ENCODE data around the gene HMX1. TPM values are rescaled to one million over a fixed set of nuclear protein-coding genes. Genes with fewer than 3 reads are reported as not detected.

The HMX1 gene
- total and polyA plus RNA-seq, 2 donors (not counting 3 experiments of a cell fraction or from before 2014, with no cell fraction given) = not detected

- TF ChIP-seq POLR2A (IDR thresholded peaks at IDR 0.05; ENCODE audit: low read depth, low read length) = no peak
- intact Hi-C loops (cut with micrococcal nuclease) (no loop called here), dilution Hi-C loops (cut with MboI; ENCODE audit: extremely low pct_ligation_motif_present, low sequenced_read_pairs) (no loop called here)
- Histone ChIP-seq H3K27me3 (ENCODE audit: control insufficient read depth in 2 of 2, insufficient read depth in 2 of 2, low read length in 2 of 2) (peaks cover 81 to 89% of the 10 kb centered on the region in 2 experiments), H3K27ac (ENCODE audit: insufficient read depth, low read depth, low read length) (no peak overlapping the region), H3K9me1 (replicated peaks; ENCODE audit: control insufficient read depth, extremely low read depth, insufficient read depth, low read length) (no peaks in the 10 kb centered on the region), H3K9ac (replicated peaks; ENCODE audit: extremely low read depth, insufficient read depth, low read length) (no peak overlapping the region), H3K79me2 (ENCODE audit: control insufficient read depth, insufficient read depth, low read length) (no peaks in the 10 kb centered on the region), H2AFZ (ENCODE audit: low read depth, low read length) (no peak overlapping the region), H3K4me3 (replicated peaks in 1 of 3; ENCODE audit: insufficient read depth in 1 of 3, low read depth in 1 of 3, low read length in 3 of 3) (no peak overlapping the region), H3K9me3 (replicated peaks; ENCODE audit: control insufficient read depth, insufficient read depth, low read length) (no peaks in the 10 kb centered on the region), H4K20me1 (replicated peaks; ENCODE audit: control insufficient read depth, extremely low read depth, insufficient read depth, low read length) (no peaks in the 10 kb centered on the region), H3K4me2 (ENCODE audit: insufficient read depth, low read length) (no peak overlapping the region), H3K4me1 (ENCODE audit: control insufficient read depth, extremely low read depth, insufficient read depth, low read length) (no peaks in the 10 kb centered on the region), H3K36me3 (ENCODE audit: control insufficient read depth in 2 of 2, extremely low read depth in 1 of 2, insufficient read depth in 2 of 2, low read length in 2 of 2) (no peaks in the 10 kb centered on the region)
- POLR2A ChIA-PET = no interaction called here
- CTCF ChIA-PET = interaction anchor here (1.6 kb wide), 1 partner anchor 54 kb away, joined by 3 read pairs; no protein-coding TSS in a partner anchor
- DNase-seq (ENCODE audit: low read depth, low spot score) (no peak), FAIRE-seq (no peak)
- no TSS peak for BruUV-seq (replicated peaks)
These were observed 7.7 kb downstream of the HMX1 start for GRCh38 chr4:8863686-8864682.

GRCh38 chr4:8862800-8863685 is 8.6 kb downstream of the HMX1 start:
- Histone ChIP-seq H3K9ac (replicated peaks; ENCODE audit: extremely low read depth, insufficient read depth, low read length) (no peak overlapping the region), H3K4me1 (ENCODE audit: control insufficient read depth, extremely low read depth, insufficient read depth, low read length) (no peaks in the 10 kb centered on the region), H3K27me3 (ENCODE audit: control insufficient read depth in 2 of 2, insufficient read depth in 2 of 2, low read length in 2 of 2) (peaks cover 81 to 89% of the 10 kb centered on the region in 2 experiments), H3K4me3 (replicated peaks in 1 of 3; ENCODE audit: insufficient read depth in 1 of 3, low read depth in 1 of 3, low read length in 3 of 3) (no peak overlapping the region), H3K36me3 (ENCODE audit: control insufficient read depth in 2 of 2, extremely low read depth in 1 of 2, insufficient read depth in 2 of 2, low read length in 2 of 2) (no peaks in the 10 kb centered on the region), H3K4me2 (ENCODE audit: insufficient read depth, low read length) (no peak overlapping the region), H2AFZ (ENCODE audit: low read depth, low read length) (no peak overlapping the region), H3K9me3 (replicated peaks; ENCODE audit: control insufficient read depth, insufficient read depth, low read length) (no peaks in the 10 kb centered on the region), H3K9me1 (replicated peaks; ENCODE audit: control insufficient read depth, extremely low read depth, insufficient read depth, low read length) (no peaks in the 10 kb centered on the region), H3K79me2 (ENCODE audit: control insufficient read depth, insufficient read depth, low read length) (no peaks in the 10 kb centered on the region), H4K20me1 (replicated peaks; ENCODE audit: control insufficient read depth, extremely low read depth, insufficient read depth, low read length) (no peaks in the 10 kb centered on the region), H3K27ac (ENCODE audit: insufficient read depth, low read depth, low read length) (no peak overlapping the region)
- DNase-seq (ENCODE audit: low read depth, low spot score) = no peak
- intact Hi-C loops (cut with micrococcal nuclease) = no loop called here
- no peak for TF ChIP-seq EZH2 (IDR thresholded peaks at IDR 0.05; ENCODE audit: borderline replicate concordance, low read depth, low read length, severe bottlenecking)
- no peak for FAIRE-seq
- dilution Hi-C loops (cut with MboI; ENCODE audit: extremely low pct_ligation_motif_present, low sequenced_read_pairs) = no loop called here
- BruUV-seq (replicated peaks) = no TSS peak
- ChIA-PET CTCF (interaction anchor here (1.6 kb wide), 1 partner anchor 55 kb away, joined by 3 read pairs; no protein-coding TSS in a partner anchor), POLR2A (no interaction called here)
